ENCODE results near the gene STX16. TPM values are rescaled to one million over a fixed set of nuclear protein-coding genes. Genes with fewer than 3 reads are reported as not detected.

STX16 gene
- total RNA-seq, 1 donor from 2014 or later: 60.6 TPM

DNA sequence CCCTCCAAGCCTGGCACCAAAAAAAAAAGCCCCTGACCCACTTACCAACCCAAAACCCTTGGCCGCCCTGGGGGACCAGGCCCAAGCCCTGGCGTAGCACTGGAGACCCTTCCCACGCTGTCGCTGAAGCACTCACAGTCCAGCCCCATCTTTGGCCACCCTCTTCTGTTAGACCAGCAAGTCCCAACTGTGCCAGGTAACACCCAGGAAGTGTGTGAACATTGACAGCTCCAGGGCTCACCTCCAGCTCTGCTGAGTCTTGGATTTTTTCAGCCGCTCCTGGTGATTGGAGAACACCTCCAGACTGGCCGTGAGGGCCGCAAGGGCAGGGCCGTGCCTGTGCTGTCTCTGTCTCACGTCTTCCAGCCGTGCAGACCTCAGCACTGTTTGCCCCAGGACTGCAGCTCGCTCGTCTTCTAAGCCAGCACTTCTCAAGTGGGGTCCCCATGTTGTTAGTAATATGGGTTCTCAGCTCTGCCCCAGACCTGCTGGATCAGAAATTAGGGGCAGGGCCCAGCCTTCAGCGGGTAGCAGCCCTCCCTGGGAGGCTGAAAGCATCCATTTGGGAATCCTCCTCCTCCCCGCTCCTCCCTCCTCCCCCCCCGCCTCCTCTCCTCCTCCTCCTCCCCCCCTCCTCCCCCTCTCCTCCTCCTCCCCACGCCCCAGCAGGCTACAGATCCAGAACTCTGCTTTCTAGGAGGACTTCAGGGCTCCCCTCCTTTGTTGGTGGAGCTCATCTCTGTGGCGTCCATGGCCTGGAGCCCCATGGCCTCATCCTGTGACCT lies 59.6 kb downstream of the STX16 start:
- no peak for DNase-seq (ENCODE audit: low read depth)

GRCh38 chr20:58711266-58712051 lies 60.4 kb downstream of the STX16 start:
- DNase-seq (ENCODE audit: low read depth): no peak

GRCh38 chr20:58712151-58712791 lies 61.2 kb downstream of the STX16 start:
- DNase-seq (ENCODE audit: low read depth): no peak

DNA sequence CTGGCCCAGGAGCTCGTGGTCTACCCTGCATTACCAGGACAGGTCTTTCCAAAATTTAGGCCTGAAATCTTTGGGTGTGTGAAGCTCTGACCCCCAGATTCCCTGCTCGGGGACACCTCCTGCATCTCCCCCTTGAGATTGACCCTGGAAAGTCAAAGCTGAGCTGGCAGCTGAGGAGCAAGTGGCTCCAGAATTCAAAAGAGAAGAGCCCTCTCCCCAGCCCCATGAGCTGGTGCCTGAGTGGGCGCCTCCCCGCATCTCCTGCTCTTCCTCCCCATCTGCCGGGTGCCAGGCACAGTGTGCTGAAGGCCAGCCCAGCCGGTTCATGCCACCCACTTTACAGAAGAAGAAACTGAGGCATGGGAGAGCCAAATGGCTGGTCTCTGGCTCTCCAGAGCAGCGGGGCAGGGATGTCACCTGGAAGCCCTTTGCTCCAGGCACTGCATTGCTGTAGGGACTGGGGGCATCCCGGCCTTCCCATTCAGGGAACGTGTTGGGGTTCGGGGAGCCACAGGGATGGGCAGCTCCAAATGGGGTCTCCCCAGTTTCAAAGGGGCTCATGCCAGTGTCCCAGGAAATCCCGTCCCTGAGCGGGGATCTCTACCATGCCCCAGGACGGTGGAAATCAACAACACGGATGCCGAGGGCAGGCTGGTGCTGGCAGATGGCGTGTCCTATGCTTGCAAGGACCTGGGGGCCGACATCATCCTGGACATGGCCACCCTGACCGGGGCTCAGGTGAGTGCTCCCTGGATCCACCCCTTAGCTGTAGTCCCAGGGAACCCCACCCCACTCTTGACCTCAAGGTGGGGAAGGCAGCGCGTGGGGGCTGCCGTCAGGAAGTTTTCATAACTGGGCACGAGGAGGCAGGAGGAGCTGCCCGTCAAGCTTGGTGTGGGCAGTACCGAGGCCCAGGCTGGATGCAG lies 62.0 kb downstream of the STX16 start:
- no peak for DNase-seq (ENCODE audit: low read depth)

DNA sequence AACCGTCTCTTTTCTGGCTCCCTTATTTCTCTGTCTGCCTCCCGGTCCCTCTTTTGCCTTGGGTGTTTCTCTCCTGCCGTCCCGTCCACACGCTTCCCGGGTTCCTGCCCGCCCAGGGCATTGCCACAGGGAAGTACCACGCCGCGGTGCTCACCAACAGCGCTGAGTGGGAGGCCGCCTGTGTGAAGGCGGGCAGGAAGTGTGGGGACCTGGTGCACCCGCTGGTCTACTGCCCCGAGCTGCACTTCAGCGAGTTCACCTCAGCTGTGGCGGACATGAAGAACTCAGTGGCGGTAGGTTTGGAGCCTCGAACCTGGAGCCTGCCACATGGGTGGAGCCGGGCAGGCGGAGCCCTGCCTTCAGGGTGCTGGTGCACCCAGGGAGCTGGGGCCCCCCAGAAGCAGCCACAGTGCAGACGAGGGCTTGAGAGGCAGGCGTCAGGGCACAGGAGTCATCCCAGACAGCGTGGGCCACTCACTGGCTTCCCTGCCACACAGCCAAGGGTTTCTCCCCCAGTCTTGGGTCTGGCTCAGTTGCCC lies 62.8 kb downstream of the STX16 start:
- DNase-seq (ENCODE audit: low read depth): no peak

DNA sequence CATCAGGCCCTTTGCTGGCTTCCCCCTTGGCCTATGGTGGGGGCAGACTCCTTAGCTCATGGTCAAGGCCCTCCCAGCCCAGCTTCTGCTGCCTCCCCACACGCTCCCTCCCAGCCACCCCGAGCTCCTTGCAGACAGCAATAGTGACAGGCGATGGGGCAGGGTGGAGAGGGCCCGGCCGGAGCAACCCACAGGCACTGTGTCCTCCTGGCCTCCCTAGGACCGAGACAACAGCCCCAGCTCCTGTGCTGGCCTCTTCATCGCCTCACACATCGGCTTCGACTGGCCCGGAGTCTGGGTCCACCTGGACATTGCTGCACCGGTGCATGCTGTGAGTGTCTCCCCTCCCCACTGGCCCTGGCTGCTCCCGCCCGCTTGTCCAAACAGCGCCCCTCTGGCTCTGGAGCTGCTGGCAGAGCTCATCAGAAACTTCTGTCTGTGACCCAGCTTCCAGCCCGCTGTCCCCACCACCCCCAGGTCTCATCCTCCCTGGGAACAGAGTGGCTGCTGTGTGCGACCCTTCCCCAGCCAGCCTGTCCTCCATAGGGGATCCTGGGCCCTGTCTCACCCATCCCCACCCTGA lies 63.3 kb downstream of the STX16 start:
- no peak for DNase-seq (ENCODE audit: low read depth)

GRCh38 chr20:58714923-58715351 lies 63.9 kb downstream of the STX16 start:
- no peak for DNase-seq (ENCODE audit: low read depth)

DNA sequence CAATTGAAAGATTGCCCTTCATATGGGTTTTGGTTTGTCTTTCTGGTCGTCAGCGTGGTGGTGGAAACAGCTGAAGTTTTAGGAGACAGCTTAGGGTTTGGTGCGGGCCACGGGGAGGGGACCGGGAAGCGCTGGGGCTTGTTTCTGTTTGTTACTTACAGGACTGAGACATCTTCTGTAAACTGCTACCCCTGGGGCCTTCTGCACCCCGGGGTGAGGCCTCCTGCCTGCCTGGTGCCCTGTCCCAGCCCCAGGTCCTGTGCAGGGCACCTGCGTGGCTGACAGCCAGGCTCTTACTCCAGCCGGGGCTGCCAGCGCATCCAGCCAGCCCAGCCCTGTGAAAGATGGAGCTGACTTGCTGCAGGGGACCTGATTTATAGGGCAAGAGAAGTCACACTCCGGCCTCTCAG lies 64.3 kb downstream of the STX16 start:
- DNase-seq (ENCODE audit: low read depth): no peak

GRCh38 chr20:58715801-58716475 lies 64.9 kb downstream of the STX16 start:
- no peak for DNase-seq (ENCODE audit: low read depth)

- peak; percentile 1 for DNase-seq (ENCODE audit: low read depth)
Observed at GRCh38 chr20:58716476-58717277, 65.6 kb downstream of the STX16 start.

GRCh38 chr20:58717278-58718091 lies 66.4 kb downstream of the STX16 start:
- DNase-seq (ENCODE audit: low read depth): no peak

DNA sequence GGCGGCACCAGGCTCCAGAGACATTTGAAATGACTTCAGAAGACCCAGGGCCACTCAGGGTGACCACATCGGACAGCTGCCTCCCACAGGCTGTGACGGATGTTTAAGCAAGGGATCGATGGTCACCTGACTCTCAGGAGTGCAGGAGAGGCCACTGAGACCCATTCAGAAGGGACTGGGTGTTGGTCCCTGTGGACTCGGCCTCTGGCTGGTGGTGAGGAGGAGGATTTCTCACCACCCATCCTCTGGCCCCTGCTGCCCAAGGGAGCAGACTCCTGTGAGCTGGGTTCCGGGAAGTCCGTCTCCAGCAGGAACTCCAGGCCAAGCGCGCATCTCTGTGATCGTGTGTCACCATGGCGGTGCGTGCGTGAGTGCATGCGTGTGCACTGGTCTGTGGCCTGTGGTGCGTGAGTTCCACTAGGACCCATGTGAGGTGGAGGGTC lies 67.1 kb downstream of the STX16 start:
- no peak for DNase-seq (ENCODE audit: low read depth)

GRCh38 chr20:58718729-58719128 lies 67.6 kb downstream of the STX16 start:
- no peak for DNase-seq (ENCODE audit: low read depth)

- DNase-seq (ENCODE audit: low read depth): no peak
Observed at GRCh38 chr20:58719258-58719657, 68.2 kb downstream of the STX16 start.

DNA sequence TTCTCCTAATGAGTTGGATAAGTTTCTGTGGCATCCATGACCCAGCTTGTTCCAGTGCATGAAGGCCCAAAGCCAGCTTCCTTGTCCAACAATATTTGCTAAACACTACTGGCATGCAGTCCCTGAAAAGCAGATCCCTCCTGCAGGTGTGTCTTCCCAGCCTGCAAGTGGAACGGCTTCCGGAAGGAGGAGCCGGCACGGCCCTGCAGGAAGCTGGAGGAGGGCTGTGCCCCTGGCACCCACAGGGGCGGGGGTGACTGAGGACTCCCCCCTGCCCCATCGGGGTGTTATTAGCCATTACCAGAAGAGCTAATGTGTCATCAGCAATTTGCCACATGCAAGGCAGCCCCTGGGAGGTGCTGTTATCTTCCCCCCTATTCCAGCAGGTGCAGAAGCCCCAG lies 68.9 kb downstream of the STX16 start:
- DNase-seq (ENCODE audit: low read depth): peak; percentile 2

DNA sequence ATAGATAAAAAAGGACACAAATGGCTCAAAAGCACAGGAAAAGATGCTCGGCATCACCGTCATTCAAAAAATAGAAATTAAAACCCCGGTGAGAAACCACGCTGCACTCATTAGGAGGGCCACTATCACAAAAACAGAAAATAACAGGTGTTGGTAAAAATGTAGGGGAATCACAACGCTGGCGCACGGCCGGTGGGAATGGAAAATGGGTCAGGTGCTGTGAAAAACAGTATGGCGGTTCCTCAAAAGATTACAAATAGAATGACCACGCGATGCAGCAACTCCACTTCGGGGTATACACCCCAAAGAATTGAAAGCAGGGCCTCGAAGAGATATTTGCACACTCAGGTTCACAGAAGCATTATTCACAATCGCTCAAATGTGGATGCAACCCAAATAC lies 69.8 kb downstream of the STX16 start:
- no peak for DNase-seq (ENCODE audit: low read depth)

- no peak for DNase-seq (ENCODE audit: low read depth)
Observed at GRCh38 chr20:58721951-58722778, 71.1 kb downstream of the STX16 start.

Data from renal cortical epithelial cell (primary cell).